Bronchial epithelial cell (primary cell): Measurements from ENCODE around the gene TNPO2. TPM values are rescaled to one million over a fixed set of nuclear protein-coding genes. Genes with fewer than 3 reads are reported as not detected.

ENCODE experiments used
- DNase-seq: peaks from one replicate; pipeline ENCODE4 v3.0.0-alpha.2; 2010; ENCODE audit warnings: low read depth
- FAIRE-seq: peaks from 2 replicates; lab custom pipeline; 2011; peaks lifted over from hg19 to GRCh38; lab: Jason Lieb, UNC
- H3K27me3 ChIP-seq: 2 replicates; pipeline ENCODE4 v1.5.1; 2011; ENCODE audit warnings: low read length; ENCODE audit not compliant: control insufficient read depth, insufficient read depth
- H3K36me3 ChIP-seq: 2 replicates; pipeline ENCODE4 v1.5.1; 2011; ENCODE audit warnings: low read length; ENCODE audit not compliant: control insufficient read depth, insufficient read depth
- H3K4me3 ChIP-seq: 2 replicates; pipeline ENCODE4 v1.5.1; 2011; ENCODE audit warnings: mild to moderate bottlenecking, low read depth, low read length, control low read depth
- CTCF ChIP-seq: IDR thresholded peaks from 2 replicates; pipeline ENCODE4 v1.5.1; 2011; ENCODE audit warnings: mild to moderate bottlenecking, moderate library complexity, low read length, control low read depth, inconsistent platforms; ENCODE audit not compliant: insufficient read depth, severe bottlenecking
- total RNA-seq: library from RNA; depleted of rRNA; stranded (reverse); fragments of >200 nt; gene quantifications from 2 replicates; pipeline ENCODE4 v1.2.1, GENCODE V29; 2014

TNPO2 gene
- total RNA-seq, 1 donor from 2014 or later: 16.8 TPM

GRCh38 chr19:12665281-12665573 lies 58.5 kb downstream of the TNPO2 start:
- FAIRE-seq (no peak), DNase-seq (no peak)
- Histone ChIP-seq H3K4me3 (no peak overlapping the region), H3K36me3 (peaks cover 14% of the 10 kb centered on the region), H3K27me3 (no peaks in the 10 kb centered on the region)
- no peak for TF ChIP-seq CTCF

GRCh38 chr19:12664406-12665280 lies 59.1 kb downstream of the TNPO2 start:
- Histone ChIP-seq H3K27me3 (no peaks in the 10 kb centered on the region), H3K4me3 (no peak overlapping the region), H3K36me3 (peaks cover 14% of the 10 kb centered on the region)
- DNase-seq (no peak), FAIRE-seq (no peak)
- no peak for TF ChIP-seq CTCF

- TF ChIP-seq CTCF: no peak
- Histone ChIP-seq H3K36me3 (peaks cover 16% of the 10 kb centered on the region), H3K4me3 (no peak overlapping the region), H3K27me3 (no peaks in the 10 kb centered on the region)
- no peak for DNase-seq
- no peak for FAIRE-seq
Observed at GRCh38 chr19:12660980-12661379, 62.8 kb downstream of the TNPO2 start.

GRCh38 chr19:12657966-12658365 lies 65.8 kb downstream of the TNPO2 start:
- Histone ChIP-seq H3K27me3 (no peaks in the 10 kb centered on the region), H3K4me3 (no peak overlapping the region), H3K36me3 (peaks cover 10% of the 10 kb centered on the region)
- DNase-seq: no peak
- TF ChIP-seq CTCF: no peak
- no peak for FAIRE-seq

- peaks cover 10% of the 10 kb centered on the region for H3K36me3 ChIP-seq
- no peak for FAIRE-seq
- no peaks in the 10 kb centered on the region for H3K27me3 ChIP-seq
- no peak for TF ChIP-seq CTCF
- H3K4me3 ChIP-seq: no peak overlapping the region
- no peak for DNase-seq
Observed at GRCh38 chr19:12656899-12657571, 66.7 kb downstream of the TNPO2 start.
